Tibial nerve (tissue), 4 donors: ENCODE measurements around the gene LAMB2. TPM values are rescaled to one million over a fixed set of nuclear protein-coding genes. Genes with fewer than 3 reads are reported as not detected.

Source experiments
- DNase-seq, 2 donors: peaks; one replicate each; pipeline ENCODE4 v3.0.0-alpha.2; 2019; ENCODE audit warnings: low spot score in 2 of 2
- H3K27ac ChIP-seq, 4 donors: fragments of 200-600 bp; sonication (generic) in 3 of 4; one replicate each; pipeline ENCODE4 v1.5.1; 2017 to 2019; ENCODE audit warnings: mild to moderate bottlenecking in 1 of 4
- H3K27me3 ChIP-seq, 2 donors: fragments of 200-600 bp; sonication (generic) in 1 of 2; one replicate each; pipeline versions ENCODE4 v1.5.1 to v1.6.0; 2017 to 2019
- H3K36me3 ChIP-seq, 3 donors: fragments of 200-600 bp; sonication (generic); one replicate each; pipeline ENCODE4 v1.5.1; 2018 to 2019
- H3K4me1 ChIP-seq, 4 donors: fragments of 200-600 bp; sonication (generic) in 3 of 4; one replicate each; pipeline ENCODE4 v1.5.1; 2017 to 2019
- H3K4me3 ChIP-seq, 4 donors: fragments of 200-600 bp; sonication (generic) in 3 of 4; one replicate each; pipeline ENCODE4 v1.5.1; 2017 to 2019; ENCODE audit warnings: mild to moderate bottlenecking in 1 of 4, moderate library complexity in 1 of 4
- H3K9me3 ChIP-seq, 4 donors: fragments of 200-600 bp; sonication (generic) in 3 of 4; one replicate each; pipeline ENCODE4 v1.5.1; 2017 to 2019
- CTCF ChIP-seq, 5 experiments: fragments of 200-600 bp in 3 of 5; fragments of 450-650 bp in 2 of 5; sonication (generic) in 3 of 5; IDR thresholded peaks; one replicate each; pipeline ENCODE4 v1.5.1; 2016 to 2019; ENCODE audit warnings: antibody characterized with exemption in 5 of 5, mild to moderate bottlenecking in 3 of 5, moderate library complexity in 2 of 5
- EP300 ChIP-seq, 2 donors: sonication (generic); formaldehyde crosslinking; IDR thresholded peaks; one replicate each; pipeline ENCODE4 v1.6.1; 2017; ENCODE audit warnings: antibody characterized with exemption in 2 of 2, mild to moderate bottlenecking in 1 of 2
- POLR2A ChIP-seq, 2 donors: fragments of 450-650 bp; IDR thresholded peaks; one replicate each; pipeline ENCODE4 v1.6.1; 2017; ENCODE audit warnings: antibody characterized with exemption in 2 of 2, mild to moderate bottlenecking in 2 of 2, moderate library complexity in 2 of 2
- WGBS, 2 donors: methylation state at CpG; one replicate each; pipeline ENCODE4 v1.1.5; 2018; 5-methylcytosine and 5-hydroxymethylcytosine counted together
- small RNA-seq: library from RNA; depleted of rRNA; stranded (forward); fragments of <200 nt; gene quantifications from one replicate; pipeline ENCODE3, GENCODE V24; 2016
- total RNA-seq, 4 donors: library from RNA; depleted of rRNA; stranded (reverse); fragments of >200 nt; gene quantifications; one replicate each; pipeline ENCODE4 v1.1.0, GENCODE V29; 2016

The LAMB2 gene
- total RNA-seq, 4 donors from 2014 or later = 589 to 844 (median 649) TPM

- H3K4me3 ChIP-seq = no peak overlapping the region
- TF ChIP-seq CTCF (IDR thresholded peaks at IDR 0.05) (no peak), EP300 (IDR thresholded peaks at IDR 0.05) (no peak), POLR2A (IDR thresholded peaks at IDR 0.05) (no peak)
- H3K9me3 ChIP-seq = no peaks in the 10 kb centered on the region
- H3K27me3 ChIP-seq = no peaks in the 10 kb centered on the region
- H3K27ac ChIP-seq = no peak overlapping the region
- 91 to 94% methylated on average over 2 of the region's 2 CpGs for WGBS, 2 donors
- DNase-seq = no peak
- H3K36me3 ChIP-seq = peaks cover 0 to 45% (median 21%) of the 10 kb centered on the region in 3 donors
- peaks cover 0 to 17% (median 0%) of the 10 kb centered on the region in 4 donors for H3K4me1 ChIP-seq
These were observed 53.6 kb downstream of the LAMB2 start for GRCh38 chr3:49079270-49079669.

DNA sequence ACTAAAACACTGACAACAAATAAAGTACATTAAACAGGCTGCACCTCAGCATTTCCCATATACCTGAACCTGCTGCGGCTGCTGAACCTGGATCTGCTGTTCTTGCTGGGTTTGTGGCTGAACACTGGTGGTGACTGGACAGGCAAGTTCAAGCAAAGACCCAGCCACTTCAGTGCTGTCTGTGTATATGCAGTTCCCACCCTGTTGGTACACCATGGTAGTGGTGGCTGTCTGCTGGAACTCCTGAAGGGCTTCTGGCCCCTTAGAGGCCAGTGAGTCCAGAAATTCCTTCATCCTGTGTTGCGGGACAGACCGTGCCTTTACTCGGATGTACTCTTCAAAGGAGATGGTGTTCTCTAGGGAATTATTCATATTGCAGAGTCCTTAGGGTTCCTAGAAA is 56.2 kb downstream of the LAMB2 start:
- H3K36me3 ChIP-seq = peaks cover 0 to 67% (median 31%) of the 10 kb centered on the region in 3 donors
- H3K4me1 ChIP-seq = peaks cover 0 to 11% (median 0%) of the 10 kb centered on the region in 4 donors
- no peak overlapping the region for H3K27ac ChIP-seq
- 66 to 83% methylated on average over 4 of the region's 4 CpGs for WGBS, 2 donors
- H3K27me3 ChIP-seq = no peaks in the 10 kb centered on the region
- DNase-seq = no peak
- H3K4me3 ChIP-seq = no peak overlapping the region
- no peak for TF ChIP-seq POLR2A (IDR thresholded peaks at IDR 0.05)
- no peak for TF ChIP-seq CTCF (IDR thresholded peaks at IDR 0.05)
- no peak for TF ChIP-seq EP300 (IDR thresholded peaks at IDR 0.05)
- no peaks in the 10 kb centered on the region for H3K9me3 ChIP-seq

- Histone ChIP-seq H3K4me3 (no peak overlapping the region), H3K27ac (no peak overlapping the region), H3K9me3 (no peaks in the 10 kb centered on the region), H3K27me3 (no peaks in the 10 kb centered on the region), H3K4me1 (peaks cover 0 to 9% (median 0%) of the 10 kb centered on the region in 4 donors), H3K36me3 (peaks cover 0 to 72% (median 31%) of the 10 kb centered on the region in 3 donors)
- no peak for DNase-seq
- WGBS, 2 donors = 96% methylated on average over 13 of the region's 13 CpGs
- TF ChIP-seq CTCF (IDR thresholded peaks at IDR 0.05) = no peak
- no peak for TF ChIP-seq EP300 (IDR thresholded peaks at IDR 0.05)
- no peak for TF ChIP-seq POLR2A (IDR thresholded peaks at IDR 0.05)
These were observed 56.7 kb downstream of the LAMB2 start for GRCh38 chr3:49076116-49076515.

Small RNAs within 50 kb of the gene (small RNA-seq; reads per million reads assigned to genes)
- gene RN7SL182P = not detected

Other genes with a start within 250 kb of the LAMB2 start
- 10 to 100 TPM; 19.6 to 39.3 (median 22.1) TPM for gene SLC25A20, start 234.2 kb downstream of the LAMB2 start, total RNA-seq
- gene ARIH2, start 214.2 kb downstream of the LAMB2 start, total RNA-seq = 100 to 1,000 TPM in 2 of 4 donors, 10 to 100 TPM in 2; 68.8 to 115 (median 94.4) TPM
- 10 to 100 TPM; 76.4 to 99.0 (median 88.8) TPM for gene P4HTM, start 142.8 kb downstream of the LAMB2 start, total RNA-seq
- 100 to 1,000 TPM in 3 of 4 donors, 10 to 100 TPM in 1; 95.3 to 138 (median 117) TPM for gene WDR6, start 125.7 kb downstream of the LAMB2 start, total RNA-seq
- gene DALRD3, start 114.5 kb downstream of the LAMB2 start, total RNA-seq = 10 to 100 TPM; 35.7 to 48.6 (median 43.8) TPM
- 100 to 1,000 TPM; 116 to 122 (median 118) TPM for gene NDUFAF3, start 110.9 kb downstream of the LAMB2 start, total RNA-seq
- gene IMPDH2, start 103.7 kb downstream of the LAMB2 start, total RNA-seq = 100 to 1,000 TPM; 108 to 156 (median 128) TPM
- gene QRICH1, start 39.0 kb downstream of the LAMB2 start, total RNA-seq = 10 to 100 TPM; 66.2 to 93.9 (median 82.6) TPM
- gene QARS1, start 28.3 kb downstream of the LAMB2 start, total RNA-seq = 100 to 1,000 TPM; 137 to 227 (median 161) TPM
- gene USP19, start 12.2 kb downstream of the LAMB2 start, total RNA-seq = 100 to 1,000 TPM in 1 of 4 donors, 10 to 100 TPM in 3; 72.3 to 113 (median 83.6) TPM
- 10 to 100 TPM; 30.4 to 38.3 (median 36.3) TPM for gene CCDC71, start 33.3 kb upstream of the LAMB2 start, total RNA-seq
- 10 to 100 TPM; 20.8 to 33.1 (median 29.7) TPM for gene KLHDC8B, start 38.5 kb upstream of the LAMB2 start, total RNA-seq
- gene C3orf62, start 144.2 kb upstream of the LAMB2 start, total RNA-seq = 1 to 10 TPM; 2.6 to 3.3 (median 3.0) TPM
- gene USP4, start 207.0 kb upstream of the LAMB2 start, total RNA-seq = 10 to 100 TPM; 33.7 to 49.8 (median 46.0) TPM
- 100 to 1,000 TPM; 217 to 359 (median 310) TPM for gene GPX1, start 225.3 kb upstream of the LAMB2 start, total RNA-seq